Activated CD8-positive, alpha-beta memory T cell treated with anti-CD3 and anti-CD28 coated beads, Interleukin-2, amount 50 U/mL, for 1 hour (primary cell): Measurements from ENCODE around the gene ONECUT3.
A peak's percentile ranks its signal among the peaks of the same experiment; 100 is the strongest.

Source experiments
- DNase-seq: peaks from one replicate; pipeline ENCODE4 v3.0.0-alpha.2; 2020; ENCODE audit errors: extremely low read depth

Gene ONECUT3

DNA sequence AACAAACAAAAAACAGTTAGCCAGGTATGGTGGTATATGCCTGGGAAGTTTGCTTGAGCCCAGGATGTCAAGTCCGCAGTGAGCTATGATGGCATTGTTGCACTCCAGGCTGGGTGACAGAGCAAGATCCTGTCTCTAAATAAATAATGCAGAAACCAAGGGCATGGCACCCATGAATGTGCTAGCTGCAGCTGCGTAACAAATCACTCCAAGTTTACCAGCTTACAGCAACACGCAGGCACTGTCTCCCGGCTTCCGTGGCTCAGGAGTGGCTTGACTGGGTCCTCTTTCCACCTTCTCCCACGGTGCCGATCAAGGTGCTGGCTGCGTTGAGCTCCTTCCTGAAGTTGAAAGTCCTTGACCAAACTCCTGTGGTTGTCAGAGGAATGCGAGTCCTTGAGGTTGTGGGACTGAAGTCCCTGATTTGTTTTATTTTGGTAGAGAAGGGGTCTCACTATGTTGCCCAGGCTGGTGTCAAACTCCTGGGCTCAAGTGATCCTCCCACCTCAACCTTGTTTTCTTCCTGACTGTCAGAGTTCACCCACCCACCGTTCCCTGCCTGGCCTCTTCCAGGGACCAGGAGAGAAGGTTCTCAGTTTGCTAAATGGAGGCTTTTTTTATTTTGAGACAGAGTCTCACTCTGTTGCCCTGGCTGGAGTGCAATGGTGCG, 13.2 kb upstream of the ONECUT3 start:
- DNase-seq: no peak

DNA sequence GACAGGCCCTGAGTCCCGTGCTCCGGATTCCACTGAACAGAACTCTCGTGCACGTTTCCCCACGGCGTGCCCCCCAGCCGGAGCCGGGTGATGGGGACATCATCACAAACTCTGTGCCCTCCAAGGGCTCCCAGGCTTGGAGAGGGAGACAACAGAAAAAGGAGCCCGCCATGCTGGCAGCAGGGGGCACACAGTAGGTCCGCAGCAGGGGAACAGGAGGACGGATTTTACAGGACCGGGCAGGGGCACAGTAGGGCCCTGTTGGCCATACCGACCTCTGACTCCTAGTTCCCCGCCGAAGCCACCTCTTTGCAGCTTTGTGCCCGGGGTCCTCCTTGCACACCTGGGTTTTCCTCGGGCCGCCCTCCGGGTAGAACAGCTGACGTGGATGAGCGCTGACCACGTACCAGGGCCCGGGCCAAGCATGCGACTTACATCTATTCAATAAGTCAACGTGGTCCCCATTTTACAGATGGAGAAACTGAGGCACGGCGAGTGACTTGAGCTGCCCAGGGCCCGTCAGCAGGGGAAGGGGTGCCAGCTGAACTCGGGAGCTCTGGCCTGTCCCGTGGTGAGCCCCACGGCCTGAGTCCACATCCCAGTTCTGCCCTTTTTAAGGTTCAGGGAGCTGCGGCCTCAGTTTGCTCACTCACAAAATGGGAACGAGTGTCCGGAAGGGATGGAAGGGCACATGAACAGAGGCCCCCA, 10.2 kb upstream of the ONECUT3 start:
- DNase-seq: no peak

DNA sequence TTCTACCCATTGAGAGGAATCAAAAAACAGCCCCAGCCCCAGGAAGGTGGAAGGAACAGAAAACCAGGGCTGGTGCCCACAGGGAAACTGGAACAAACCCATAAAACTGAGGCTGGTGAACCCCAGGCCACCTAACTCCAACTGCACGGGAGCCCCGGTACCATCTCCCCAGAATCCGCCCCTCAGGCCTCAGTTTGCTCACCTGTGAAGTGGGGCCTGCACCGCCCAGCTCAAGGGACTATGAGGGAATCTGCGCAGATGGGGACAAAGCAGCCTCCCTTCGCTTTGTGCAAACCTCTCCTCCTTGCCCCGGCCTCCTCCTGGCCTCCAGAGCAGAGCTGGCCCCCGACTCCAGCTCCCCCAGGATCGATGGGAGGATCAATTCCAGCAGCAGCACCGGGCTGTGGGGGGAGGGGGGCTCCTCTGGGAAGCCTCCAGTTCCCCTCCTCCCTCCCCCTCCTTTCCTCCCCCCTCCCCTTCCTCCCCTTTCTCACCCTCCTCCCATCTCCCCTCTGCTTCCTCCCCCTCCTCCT, 9.1 kb upstream of the ONECUT3 start:
- DNase-seq: no peak

DNA sequence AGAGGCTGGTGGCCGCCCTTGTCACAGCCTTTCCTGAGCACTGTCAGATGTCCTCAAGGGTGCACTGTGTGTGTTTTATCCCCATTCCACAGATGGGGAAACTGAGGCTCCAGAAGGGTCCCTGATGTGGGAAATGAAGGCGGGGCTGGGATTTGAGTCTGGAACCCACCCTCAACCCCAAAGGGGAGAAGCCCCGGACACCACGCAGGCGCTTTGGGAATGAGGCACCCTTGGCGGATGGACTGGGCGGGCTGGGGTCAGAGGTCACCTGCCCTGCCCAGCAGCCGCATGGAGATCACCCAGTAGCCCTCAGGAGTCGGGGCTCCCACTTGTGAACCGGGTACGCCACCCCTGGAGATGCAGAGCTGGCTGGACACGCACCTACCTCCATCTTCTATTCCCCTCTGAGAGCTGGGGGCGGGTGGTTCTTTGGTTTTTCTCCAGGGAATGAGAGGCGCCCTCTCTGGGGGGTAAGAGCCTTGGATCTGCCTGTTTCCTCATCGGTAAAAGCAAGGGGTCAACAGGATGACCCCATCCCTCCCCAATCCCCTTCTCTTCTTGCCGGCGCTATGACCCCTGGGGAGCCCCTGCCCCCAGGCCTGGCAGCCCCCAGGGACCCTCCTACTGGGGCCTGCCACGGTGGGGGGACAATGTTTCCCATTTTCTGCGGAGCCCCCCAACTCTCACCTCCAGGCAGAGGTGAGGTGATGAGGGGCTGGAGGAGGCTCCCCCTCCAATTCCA, 8.3 kb upstream of the ONECUT3 start:
- no peak for DNase-seq

DNA sequence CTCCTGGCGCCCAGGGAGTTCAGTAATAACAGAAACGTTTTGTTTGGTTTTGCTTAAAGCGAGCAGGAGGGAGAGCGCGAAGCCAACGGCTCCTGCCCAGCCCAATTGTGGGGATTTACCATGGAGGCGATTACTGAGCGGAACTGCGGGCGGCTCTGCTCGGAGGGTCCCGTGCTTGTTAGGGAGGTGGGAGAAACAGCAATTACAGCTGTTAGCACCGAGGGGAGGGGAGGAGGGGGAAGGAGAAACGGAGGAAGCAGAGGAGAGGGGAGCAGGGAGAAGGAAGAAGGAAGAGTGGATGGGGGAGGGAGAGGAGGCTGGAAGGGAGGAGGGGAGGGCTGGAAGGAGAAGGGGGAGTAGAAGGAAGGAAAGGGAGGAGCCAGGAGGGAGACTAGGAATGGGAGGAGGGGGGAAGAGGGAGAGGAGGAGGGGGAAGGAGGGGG, 7.7 kb upstream of the ONECUT3 start:
- no peak for DNase-seq

DNA sequence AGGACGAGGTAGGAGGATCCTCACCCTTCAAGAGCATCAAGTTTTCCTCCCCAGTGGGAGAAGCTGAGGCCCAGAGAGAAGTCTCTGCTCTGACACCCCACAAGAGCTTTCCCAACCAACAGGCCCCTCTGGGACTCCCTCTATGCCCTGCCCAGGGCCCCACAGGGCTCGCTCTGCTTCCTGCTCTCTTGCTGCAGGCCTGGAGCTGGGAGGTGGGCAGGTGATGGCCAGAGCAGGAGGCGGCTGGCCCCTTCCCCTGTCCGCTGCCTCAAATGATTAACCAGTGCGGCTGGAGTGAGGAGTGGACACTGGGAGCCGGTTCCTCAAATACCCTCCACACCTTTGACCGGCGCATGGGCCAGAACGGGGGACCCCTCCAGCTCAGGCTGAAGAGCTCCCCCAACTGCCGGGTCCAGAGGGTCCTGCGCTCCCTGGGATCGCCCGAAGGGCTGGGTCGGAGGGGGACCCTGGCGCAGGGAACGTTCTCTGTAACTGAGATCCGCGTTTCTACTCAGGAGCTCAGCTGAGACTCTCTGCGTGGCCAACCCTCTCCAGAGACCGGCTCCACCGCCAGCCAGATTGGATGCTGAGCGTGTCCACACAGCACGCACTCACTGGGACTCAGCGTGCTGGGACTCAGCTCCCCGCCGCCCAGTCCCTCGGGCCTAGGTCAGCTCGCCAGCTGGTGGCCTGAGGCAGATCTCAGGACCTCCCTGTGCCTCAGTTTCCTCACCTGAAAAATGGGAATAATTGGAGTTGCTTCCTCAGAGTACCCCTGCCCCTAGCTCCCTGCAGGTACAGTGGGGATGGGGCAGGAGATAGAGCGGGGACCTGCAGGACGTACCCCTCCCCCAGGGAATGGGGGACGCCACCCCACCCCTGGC, 6.7 kb upstream of the ONECUT3 start:
- no peak for DNase-seq

DNA sequence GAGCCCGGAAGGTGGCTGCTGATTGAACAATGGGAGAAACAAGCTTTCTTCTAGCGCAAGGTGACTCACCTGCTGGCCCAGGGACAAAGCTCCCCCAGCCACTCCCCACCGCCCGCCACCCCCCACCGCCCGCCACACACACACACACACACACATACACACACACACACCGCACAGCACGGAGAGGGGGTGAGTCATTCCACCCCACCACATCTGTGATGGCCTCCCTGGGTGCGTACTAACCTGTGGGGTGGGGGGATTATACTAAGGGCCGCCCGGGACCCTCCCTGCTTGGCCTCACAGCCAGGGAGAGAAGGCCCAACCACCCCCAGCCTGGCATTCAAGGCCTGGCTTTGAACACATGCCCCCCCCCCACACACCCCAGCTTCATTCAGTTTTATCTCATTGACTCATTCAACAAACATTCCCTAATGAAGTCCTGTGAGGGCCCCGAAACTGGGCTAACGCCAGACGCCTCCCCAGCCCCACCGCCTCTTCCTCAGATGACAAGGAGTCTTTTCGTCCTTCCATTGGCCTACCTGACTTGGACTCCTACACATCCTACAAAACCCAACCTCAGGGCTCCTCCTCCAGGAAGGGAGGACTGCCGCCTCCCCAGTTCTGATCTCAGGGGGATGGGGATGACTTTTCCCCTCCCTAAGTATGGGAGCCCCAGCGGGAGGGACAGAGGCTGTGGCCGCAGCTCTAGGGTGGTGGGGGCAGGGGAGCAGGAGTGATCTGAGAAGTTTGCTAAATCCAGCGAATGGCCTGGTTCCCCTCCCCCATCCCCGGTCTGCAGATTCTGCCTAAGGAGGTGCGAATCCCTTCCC, 5.8 kb upstream of the ONECUT3 start:
- peak; percentile 8 for DNase-seq

DNA sequence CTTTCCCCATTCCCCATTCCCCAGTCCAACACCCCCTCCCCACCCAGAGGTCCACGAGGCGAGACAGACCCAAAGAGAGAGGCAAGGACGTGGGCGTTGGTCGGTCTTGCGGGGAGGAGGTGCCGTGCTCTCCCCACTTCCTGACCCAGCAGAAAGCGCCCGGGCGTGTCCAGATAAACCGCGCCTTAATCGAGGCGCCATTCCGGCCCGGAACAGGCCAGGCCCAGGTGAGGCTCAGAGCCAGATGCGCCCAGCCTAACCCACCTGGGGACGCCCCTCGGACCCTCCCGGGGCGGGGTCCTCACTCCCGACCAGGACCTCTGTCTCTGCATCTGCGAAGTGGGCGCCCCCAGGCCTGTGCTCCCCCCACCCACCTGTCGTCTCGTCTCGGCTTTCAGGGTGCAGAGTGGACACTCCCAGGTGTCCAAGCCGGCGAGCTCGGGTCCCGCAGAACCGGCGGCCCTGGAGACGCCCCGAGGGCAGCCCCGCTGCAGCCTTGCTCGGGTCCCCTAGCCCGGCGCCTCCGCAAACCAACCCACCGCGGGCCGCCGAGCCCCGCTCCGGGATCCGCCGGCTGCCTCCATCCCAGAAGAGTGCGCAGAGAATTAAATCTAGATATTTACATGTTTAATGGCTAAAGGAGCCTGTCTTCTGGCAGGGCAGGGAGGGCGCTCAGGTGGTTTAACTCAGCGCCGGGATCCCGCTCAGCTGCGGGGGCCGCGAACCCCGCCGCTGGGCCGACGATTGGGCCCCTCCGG, 5.0 kb upstream of the ONECUT3 start:
- DNase-seq: no peak

DNA sequence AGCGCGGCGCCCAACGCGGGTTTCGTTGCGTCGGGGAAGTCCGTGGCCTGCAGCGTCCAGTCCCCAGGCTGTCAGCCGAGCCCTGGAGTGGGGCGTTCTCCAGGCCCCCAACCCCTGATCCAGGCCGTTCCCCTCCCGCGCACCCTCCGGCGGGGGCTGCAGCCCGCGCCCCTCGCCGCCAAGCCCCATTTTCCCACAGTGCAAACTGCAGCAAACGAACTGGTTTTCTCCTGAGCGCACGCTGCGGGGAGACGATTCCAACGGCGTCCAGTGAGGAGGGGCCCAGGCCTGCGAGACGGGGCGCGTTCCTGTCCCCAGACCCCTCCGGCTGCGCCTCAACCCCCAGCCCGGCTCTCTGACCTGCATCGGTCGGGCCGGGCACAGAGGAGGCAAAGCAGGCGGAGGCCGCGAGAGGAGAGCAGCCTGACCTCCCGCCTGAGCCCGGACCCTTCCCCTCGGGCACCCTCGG, 4.4 kb upstream of the ONECUT3 start:
- no peak for DNase-seq

DNA sequence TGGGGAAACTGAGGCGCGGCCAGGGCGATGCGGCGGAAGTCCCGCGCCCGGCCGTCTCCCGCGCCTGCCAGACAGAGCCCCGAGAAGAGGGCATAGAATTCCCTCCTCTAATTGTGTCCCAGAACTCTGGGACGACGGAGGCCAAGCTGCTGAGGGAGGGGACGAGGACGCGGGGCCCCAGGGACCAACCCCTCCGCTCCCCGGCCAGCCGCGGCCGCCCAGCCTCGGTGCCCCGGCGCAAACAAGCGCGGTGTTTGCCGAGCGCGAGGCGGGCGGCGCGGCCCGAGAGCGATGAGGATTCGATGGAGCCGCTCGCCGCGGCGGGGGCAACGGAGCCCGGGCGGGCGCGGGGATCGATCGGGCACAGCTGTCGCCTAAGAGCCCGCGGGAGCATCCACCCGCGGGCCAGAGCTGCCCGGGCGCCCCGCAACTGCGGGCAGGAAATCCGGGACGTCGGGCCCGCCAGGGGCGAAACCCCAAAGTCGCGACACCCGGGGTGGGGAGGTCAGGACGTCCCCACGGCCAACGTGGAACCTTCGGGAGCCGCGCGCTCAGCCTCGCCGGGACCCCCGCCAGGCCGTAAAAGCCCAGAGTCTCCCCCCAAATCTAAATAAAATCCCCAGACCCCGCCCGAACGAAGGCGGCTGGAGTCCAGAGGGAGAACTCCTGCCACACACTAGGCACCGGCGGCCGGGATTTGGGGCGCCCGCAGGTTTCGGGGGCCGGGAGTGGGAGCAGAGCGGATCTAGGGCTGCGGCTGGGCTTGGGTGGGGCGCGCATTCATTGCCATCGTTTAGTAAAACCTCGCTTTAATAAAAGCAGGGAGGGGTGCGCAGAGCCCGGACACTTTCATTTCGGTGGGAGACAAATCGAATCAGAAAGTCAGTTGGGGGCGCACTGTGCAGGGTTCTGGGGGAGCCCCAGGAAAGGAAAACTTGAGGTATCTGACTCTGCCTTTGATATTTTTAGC, 3.6 kb upstream of the ONECUT3 start:
- no peak for DNase-seq

DNA sequence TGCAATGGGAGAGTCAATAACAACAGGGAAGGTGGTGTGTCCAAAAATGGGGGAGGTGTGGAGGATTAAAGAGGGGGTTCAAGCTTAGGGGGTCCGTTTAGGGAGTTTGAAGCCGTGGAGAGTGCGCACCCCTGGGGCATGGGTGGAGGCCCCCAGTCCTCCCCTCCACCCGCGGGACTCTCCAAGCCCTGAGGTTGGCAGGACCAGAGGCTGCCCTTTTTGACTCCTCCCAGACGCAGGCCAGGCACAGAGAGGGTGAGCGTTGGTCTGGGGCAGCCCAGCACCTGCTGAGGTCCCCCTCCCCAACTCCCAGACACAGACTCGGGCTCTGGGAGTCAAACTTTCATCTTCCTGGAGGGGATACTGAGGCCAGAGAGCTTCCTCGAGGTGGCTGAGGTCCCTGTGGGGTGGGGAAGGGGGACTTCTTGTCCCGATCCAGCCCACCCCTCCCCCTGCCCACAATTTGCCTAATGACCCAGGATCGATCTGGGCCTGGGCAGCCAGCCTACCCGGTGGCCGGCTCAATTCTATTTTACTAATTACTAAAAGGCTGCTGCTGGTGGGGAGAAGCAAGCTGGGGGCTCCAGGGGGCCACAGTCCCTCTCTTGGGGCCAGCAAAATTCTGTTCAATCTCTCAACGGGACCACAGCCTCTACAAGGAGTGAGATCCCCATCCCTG, 2.8 kb upstream of the ONECUT3 start:
- DNase-seq: no peak

DNA sequence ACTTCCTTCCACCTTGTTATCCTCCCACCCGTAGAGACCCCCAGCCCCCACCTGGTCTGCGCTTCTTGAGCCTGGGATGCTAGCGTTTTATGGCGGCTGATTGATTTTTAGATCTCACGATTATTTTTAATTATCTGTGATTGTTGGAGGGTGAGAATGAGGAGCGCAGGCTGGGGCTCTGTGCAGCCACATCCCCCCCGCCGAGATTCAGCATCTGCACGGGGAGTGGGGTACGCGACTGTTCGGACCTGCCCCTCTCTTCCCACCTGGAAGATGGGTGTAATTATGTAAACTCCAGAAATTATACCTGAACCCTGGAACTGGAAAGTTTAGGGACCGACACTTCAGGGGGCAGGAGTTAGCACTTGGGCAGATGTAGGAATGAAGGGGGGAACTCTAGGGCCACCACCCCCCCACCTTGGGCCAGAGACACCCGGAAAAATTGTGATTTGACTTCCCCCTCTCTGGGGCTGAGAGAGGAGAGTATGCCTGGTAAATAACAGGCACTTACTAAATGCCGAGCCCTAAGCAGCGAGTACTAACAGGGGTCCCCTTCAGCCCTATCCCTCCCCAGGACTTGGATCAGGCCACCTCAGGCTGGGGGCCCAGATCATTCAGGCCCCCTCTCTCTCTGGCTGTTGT, 1.8 kb upstream of the ONECUT3 start:
- no peak for DNase-seq

DNA sequence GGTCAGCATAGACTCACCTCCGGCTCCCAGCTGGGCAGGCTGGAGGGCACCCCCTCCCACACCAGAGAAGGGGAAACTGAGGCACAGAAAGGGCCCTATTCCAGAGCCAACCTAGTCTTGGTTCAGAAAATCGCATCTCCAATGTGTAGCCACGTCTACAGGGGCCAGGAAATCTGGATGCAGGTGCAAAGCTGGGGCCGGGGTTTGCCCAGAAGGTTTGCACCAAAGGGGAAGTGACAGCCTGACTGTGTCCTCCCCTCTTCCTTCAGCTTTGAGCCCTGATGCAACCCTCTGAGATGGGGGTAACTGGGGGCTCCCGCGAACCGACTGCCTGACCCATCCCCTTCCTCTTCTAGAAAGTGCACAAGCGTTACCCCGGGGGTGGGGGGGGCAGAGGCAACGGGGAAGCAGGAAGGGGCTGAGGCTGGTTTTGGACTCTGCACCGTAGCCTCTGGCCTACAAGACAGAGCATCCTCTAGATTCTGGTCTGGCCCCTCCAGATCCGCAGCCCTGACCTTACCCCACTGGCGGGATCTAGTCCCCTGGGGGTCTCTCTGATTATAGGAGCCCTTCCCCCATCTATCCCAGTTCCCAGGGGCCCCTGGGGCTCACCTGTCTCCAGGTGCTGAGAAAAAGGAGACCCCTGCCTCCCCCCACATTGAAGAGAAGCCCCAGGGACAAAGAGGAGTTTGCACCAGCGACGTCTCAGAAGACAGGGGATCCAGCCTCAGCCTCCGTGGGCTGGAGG, 1.1 kb upstream of the ONECUT3 start:
- DNase-seq: no peak

DNA sequence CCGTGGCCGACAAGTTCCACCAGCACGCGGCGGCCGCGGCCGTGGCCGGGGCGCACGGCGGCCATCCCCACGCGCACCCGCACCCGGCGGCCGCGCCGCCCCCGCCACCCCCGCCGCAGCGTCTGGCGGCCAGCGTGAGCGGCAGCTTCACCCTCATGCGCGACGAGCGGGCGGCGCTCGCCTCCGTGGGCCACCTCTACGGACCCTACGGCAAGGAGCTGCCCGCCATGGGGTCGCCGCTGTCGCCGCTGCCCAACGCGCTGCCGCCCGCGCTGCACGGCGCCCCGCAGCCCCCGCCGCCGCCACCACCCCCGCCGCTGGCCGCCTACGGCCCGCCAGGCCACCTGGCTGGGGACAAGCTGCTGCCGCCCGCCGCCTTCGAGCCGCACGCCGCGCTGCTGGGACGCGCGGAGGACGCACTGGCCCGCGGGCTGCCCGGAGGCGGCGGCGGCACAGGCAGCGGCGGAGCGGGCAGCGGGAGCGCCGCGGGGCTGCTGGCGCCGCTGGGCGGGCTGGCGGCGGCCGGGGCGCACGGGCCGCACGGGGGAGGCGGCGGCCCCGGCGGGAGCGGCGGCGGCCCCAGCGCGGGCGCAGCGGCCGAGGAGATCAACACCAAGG, 821 bp downstream of the ONECUT3 start:
- DNase-seq: no peak

DNA sequence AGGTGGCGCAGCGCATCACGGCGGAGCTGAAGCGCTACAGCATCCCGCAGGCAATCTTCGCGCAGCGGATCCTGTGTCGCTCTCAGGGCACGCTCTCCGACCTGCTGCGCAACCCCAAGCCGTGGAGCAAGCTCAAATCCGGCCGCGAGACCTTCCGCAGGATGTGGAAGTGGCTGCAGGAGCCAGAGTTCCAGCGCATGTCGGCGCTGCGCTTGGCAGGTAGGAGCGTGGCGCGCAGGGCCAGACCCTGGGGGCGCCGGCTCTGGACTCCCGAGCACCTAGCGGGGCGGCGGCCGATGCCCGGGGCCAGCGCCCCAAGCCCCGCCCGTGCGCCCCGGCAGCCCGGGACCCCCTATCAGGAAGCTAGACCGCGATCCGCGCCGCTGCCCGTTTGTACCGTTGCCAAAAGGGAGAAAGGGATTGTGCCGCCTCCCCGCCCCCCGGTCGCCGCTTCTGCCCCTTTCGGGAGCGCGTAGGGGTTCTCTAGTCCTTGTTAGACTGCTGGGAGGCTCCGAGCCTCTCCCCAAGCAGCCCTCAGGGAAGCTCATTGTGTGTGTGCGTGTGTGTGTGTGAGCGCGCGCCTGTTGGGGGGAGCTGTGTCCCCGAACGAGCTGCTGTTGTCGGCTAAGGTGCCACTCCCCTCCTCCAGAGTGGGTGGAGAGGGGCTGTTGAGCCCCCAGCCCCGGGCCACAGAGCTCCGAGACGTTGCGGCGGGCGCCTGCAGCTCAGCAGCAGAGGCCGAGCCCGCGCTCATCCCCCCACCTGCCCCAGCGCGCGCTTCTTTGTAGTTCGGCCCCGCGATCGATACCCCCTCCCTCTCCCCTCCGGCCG, 1.5 kb downstream of the ONECUT3 start:
- DNase-seq: no peak
